Activated naive CD4-positive, alpha-beta T cell treated with anti-CD3 and anti-CD28 coated beads, Interleukin-2, amount 50 U/mL, for 72 hours (primary cell): ENCODE results near the gene SMU1. TPM values are rescaled to one million over a fixed set of nuclear protein-coding genes. Genes with fewer than 3 reads are reported as not detected.

ENCODE experiments used
- ATAC-seq, 2 donors: fragments of 150-1000 bp; cut with Tn5 transposase; 2 replicates each; pipeline ENCODE4 v1.10.0; 2021; ENCODE audit warnings: mild to moderate bottlenecking in 2 of 2, moderate library complexity in 2 of 2
- DNase-seq, 2 donors: peaks; one replicate each; pipeline ENCODE4 v3.0.0; 2021 to 2022; ENCODE audit warnings: low spot score in 2 of 2
- H3K27ac Mint-ChIP-seq, 2 donors: one replicate each; pipeline ENCODE4 v1.8.0; 2022; ENCODE audit warnings: mild to moderate bottlenecking in 2 of 2, mixed read lengths in 2 of 2
- H3K36me3 Mint-ChIP-seq, 2 donors: one replicate each; pipeline ENCODE4 v1.8.0; 2022; ENCODE audit warnings: mixed read lengths in 2 of 2
- H3K9me3 Mint-ChIP-seq, 2 donors: one replicate each; pipeline ENCODE4 v1.8.0; 2022; ENCODE audit warnings: mixed read lengths in 2 of 2
- total RNA-seq, 2 donors: library from RNA; stranded (reverse); gene quantifications; one replicate each; pipeline ENCODE4 v1.2.3, GENCODE V29; 2022

Gene SMU1
- total RNA-seq, 2 donors from 2014 or later = 26.1 to 28.9 TPM

DNA sequence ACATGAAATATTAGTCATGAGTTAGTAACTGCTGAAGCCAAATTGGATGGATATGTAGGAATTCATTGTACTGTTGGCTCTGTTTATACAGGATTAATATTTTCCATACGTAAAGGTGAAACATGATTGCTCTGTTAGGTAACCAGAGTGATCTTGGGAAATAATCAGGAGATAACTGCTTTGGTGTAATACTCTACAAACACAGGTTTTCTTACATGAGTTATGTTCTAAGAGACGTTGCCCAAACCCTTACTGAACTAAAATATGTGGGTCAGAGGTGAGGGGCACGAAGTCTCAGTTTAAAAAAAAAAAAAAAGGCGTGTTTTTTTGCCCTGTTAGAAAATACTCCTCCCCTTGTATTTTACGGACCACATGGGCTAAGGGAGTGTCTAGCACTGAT lies 43.6 kb downstream of the SMU1 start:
- DNase-seq = no peak
- Mint-ChIP-seq H3K36me3 (peaks cover 37 to 48% of the 10 kb centered on the region in 2 donors), H3K9me3 (no peaks in the 10 kb centered on the region), H3K27ac (peak overlapping the region in 1 of 2 donors; percentile 11)
- ATAC-seq = no peak

DNA sequence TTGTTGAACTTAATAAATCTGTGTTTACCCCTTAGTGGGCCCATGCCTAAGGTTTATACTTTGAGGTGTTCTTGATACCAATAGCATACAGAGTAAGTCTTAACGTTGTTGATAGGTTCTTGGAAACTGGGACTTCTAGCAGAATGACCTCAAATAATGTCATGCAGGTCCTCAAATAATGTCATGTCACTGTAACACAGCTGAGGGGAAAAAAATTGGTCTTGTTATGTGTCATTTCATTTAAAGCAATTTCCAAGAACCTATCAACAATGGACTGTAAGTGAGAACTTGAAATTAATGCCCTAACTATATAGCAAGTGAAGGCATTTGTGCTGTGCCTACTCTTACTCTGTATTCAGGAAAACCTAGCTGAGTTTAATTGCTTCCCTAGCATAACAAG lies 44.2 kb downstream of the SMU1 start:
- Mint-ChIP-seq H3K9me3 (no peaks in the 10 kb centered on the region), H3K36me3 (peaks cover 37 to 53% of the 10 kb centered on the region in 2 donors), H3K27ac (peak overlapping the region in 1 of 2 donors; percentile 11)
- DNase-seq (no peak), ATAC-seq (no peak)

DNA sequence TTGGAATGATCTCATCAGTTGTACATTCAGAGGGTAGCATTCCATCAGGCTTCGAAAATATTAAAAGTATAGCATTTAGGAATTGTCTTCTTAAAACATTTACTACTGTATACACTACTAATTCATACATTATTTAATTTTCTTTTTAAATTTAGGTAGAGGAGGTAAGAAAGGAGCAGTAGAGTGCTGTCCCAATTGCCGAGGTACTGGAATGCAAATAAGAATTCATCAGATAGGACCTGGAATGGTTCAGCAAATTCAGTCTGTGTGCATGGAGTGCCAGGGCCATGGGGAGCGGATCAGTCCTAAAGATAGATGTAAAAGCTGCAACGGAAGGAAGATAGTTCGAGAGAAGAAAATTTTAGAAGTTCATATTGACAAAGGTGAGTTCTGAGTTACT lies 46.2 kb downstream of the SMU1 start:
- ATAC-seq (no peak), DNase-seq (no peak)
- no peaks in the 10 kb centered on the region for H3K9me3 Mint-ChIP-seq
- H3K27ac Mint-ChIP-seq = peak overlapping the region in 1 of 2 donors; percentile 4
- peaks cover 42 to 58% of the 10 kb centered on the region in 2 donors for H3K36me3 Mint-ChIP-seq

DNA sequence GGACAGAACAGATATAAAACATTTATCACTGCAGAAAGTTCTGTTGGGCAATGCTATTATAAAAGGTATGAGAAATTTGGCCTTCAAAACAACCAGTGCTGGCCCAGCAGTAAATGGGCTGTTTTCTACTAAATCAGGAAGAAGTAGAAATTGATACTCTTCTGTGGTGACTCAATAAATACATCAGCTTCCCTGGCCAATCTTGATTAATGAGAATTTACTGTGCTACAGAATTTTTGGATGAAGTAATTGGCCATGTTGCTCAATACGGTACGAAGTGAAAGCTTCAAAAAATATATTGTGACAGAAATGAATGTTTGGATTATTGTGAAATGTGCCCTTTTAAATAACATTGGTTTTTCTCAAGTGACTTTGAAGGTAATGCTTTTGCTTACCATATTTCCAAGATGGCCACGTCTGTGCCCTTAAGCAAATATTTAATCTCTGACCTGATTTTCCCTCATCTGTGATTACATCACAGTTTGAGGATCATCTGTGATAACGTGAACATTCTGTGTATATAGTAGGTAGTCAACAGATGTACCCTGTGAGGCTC lies 47.2 kb downstream of the SMU1 start:
- Mint-ChIP-seq H3K36me3 (peaks cover 46 to 52% of the 10 kb centered on the region in 2 donors), H3K9me3 (no peaks in the 10 kb centered on the region), H3K27ac (peak overlapping the region; percentile 60)
- DNase-seq (no peak), ATAC-seq (no peak)

DNA sequence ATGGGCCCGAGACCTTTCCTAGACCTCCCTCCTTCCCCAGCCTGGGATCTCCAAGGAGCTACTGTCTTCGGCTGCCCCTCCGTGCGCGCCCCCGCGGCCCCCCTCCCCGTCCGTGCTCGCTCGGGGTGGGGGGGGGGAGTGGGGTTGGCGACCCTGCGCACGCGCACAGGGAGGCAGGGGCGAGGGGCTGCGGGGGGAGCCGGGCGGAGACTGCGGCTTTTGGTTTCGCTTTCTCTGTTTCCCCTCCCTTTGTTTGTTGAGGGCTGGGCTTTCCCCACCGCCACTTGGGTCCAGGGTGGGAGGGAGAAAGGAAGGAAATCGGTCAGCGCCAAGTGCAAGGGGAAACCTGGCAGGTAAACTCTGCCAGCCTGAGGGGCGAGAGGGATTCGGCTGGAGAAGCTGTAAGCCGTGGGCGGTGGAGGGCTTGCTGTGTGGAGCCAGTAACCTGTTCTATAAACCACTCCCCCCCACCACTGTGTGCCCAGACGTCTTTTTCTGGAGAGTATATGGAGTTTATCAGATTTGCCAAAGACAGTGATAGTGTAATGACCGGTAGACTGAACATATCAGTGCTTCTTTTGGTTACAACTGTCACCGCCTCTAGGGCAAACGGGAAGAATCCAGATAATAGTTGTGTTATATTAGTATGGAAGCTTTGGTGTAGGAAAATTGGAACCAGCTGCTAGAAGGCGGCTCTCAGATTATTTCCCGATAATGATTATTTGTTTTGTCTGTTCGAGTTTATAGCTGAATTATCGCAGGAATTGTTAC lies 50.7 kb downstream of the SMU1 start:
- peaks cover 40 to 54% of the 10 kb centered on the region in 2 donors for H3K36me3 Mint-ChIP-seq
- peak overlapping the region; percentile 80 to 90 for H3K27ac Mint-ChIP-seq
- H3K9me3 Mint-ChIP-seq = no peaks in the 10 kb centered on the region
- peak; percentile 73 to 90 for DNase-seq
- ATAC-seq = peak; percentile 67 to 70

DNA sequence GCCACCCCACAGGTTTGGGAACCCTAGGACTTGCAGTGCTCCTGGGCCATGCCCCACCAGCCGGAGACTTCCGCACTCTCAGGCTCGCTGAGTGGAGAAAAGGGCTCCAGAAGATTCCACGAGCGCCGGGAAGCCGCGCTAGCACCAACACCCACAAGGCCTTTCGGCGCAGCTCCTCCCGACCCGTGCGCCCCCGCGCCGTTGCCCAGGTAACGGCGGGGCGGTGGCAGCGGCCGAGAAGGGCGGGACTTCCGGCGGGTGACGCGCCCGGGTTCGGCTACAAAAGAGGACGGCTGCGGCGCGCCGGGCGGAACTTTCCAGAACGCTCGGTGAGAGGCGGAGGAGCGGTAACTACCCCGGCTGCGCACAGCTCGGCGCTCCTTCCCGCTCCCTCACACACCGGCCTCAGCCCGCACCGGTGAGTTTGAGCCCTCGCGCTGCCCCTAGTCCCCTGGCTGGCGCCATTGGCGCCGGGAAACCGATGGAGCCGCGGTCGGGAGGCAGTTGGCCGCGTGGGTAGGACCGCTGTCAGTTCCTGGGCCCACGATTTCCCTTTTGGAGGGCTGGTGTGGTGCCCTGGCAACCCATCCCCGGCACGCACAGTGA lies 51.4 kb downstream of the SMU1 start, which contains the start of gene DNAJA1:
Gene DNAJA1, plus strand, starts transcription at position 308 of the 606 bp plus-strand sequence. CDS start 1,212 bp downstream, outside the sequence.
- H3K36me3 Mint-ChIP-seq = peaks cover 40 to 47% of the 10 kb centered on the region in 2 donors
- ATAC-seq = peak; percentile 87 to 89
- H3K27ac Mint-ChIP-seq = peak within 1 kb of the TSS; percentile 80 to 90
- peak; percentile 97 to 98 for DNase-seq
- no peaks in the 10 kb centered on the region for H3K9me3 Mint-ChIP-seq

DNA sequence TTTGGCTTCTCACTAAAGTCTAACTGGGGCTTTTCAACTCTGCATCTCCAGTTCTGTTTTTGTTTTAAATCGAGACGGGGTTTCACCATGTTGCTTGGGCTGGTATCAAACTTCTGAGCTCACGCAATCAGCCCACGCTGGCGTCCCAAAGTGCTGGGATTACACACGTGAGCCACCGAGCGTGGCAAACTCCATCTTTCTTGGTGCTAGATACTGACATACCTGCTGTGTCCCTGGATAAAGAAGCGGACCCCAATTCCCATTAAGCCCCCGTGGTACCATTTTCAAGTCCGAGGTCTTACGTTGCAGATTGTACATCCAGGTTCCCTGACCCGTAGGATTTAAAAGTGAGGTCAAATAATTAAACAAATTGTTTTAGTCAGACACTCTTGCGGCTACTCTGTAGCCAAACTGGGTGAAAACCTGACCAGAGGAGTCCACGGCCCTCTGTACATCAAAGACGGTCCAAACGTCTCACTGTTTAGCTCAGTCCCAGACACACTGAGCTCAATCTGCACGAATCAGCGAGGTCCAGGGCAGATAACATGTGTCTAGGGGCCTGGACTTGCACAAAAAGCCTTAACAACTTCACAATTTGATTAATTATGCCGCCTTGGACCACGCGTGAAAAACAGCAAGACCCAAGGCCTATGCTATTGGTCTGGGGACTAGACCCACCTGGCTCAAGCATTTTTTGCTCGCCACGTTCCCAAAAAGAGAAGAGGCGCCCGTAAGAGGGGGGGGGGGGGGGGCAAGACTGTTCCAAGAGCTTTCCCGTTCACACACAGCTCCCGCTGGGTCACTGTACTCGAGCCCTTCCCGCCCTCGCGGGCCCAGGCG lies 52.1 kb downstream of the SMU1 start:
- peaks cover 34 to 40% of the 10 kb centered on the region in 2 donors for H3K36me3 Mint-ChIP-seq
- H3K27ac Mint-ChIP-seq = peak overlapping the region; percentile 80 to 90
- DNase-seq = peak in 1 of 2 donors; percentile 14
- ATAC-seq = no peak
- no peaks in the 10 kb centered on the region for H3K9me3 Mint-ChIP-seq

DNA sequence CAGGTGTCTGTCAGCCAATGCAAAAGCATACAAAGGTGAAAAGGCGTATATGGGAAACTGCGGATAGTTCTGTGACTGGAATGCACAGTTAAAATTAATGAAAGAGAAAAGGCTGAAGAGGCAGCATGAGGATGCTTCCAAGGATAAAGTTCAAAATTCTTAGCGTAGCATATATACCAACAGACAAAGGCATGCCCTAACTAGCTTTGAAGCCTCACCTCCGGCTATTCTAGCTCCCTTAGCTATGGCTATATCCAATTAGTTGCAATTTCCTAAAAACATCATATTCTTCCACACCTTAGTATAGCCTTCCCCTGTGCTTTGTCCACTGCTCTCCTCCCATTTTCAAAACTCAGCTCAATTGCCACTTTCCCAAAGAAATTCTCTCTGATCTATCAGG lies 52.8 kb downstream of the SMU1 start:
- ATAC-seq (no peak), DNase-seq (no peak)
- Mint-ChIP-seq H3K9me3 (no peaks in the 10 kb centered on the region), H3K36me3 (peaks cover 28 to 39% of the 10 kb centered on the region in 2 donors), H3K27ac (peak overlapping the region; percentile 80 to 90)

DNA sequence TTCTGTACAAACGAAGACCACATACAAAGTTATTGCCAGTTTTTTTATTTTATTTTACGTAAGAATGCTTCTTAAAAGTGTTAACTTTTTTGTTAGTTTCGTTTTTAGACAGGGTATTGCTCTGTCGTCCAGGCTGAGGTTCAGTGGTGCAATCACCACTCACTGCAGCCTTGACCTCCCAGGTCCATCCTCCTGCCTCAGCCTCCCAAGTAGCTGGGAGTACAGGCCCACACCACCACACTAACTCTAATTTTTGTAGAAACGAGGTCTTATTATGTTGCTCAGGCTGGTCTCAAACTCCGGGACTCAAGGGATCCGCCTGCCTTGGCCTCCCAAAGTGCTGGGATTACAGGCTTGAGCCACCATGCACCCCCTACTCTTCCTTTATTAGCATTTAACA lies 53.7 kb downstream of the SMU1 start:
- Mint-ChIP-seq H3K27ac (peak overlapping the region in 1 of 2 donors; percentile 90), H3K9me3 (no peaks in the 10 kb centered on the region), H3K36me3 (peaks cover 25 to 33% of the 10 kb centered on the region in 2 donors)
- DNase-seq = no peak
- no peak for ATAC-seq

DNA sequence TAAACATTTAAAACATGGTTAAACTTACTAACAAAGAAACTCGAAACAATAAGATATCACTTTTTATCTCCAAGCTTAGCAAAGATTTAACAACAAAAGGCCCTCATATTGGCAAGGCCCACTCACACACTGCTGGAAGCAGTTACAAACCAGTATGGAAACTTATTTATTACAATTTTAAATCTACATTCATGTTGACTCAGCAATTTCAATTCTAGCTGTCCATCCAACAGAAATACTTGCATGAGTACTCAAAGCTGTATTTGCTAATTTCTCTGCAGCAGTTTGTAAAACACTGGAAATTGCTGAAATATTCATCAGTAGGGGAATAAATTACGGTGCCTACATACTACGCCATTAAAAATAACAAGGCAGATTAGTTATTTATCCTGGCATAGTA lies 54.2 kb downstream of the SMU1 start:
- no peaks in the 10 kb centered on the region for H3K9me3 Mint-ChIP-seq
- no peak for DNase-seq
- no peak for ATAC-seq
- peaks cover 25 to 30% of the 10 kb centered on the region in 2 donors for H3K36me3 Mint-ChIP-seq
- no peak overlapping the region for H3K27ac Mint-ChIP-seq

DNA sequence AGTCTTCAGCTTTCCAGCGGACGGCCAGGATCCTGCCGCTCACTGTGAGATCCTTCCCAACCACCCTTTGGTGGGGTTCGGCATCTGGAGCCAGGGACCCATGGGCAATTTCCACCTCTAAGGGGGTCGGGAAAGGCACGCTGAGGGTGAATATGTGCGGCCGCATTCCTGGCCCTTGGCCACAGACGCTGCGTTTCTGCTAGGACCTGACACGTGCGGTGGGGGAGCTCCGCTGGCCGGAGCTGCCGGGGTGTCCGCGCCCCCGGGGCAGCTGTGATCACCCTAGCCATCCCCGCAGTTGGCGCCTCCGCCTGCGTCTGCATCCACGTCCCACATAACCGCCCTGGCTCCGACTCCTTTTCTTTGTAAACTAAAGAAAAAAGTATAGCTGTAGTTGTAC lies 56.7 kb downstream of the SMU1 start:
- Mint-ChIP-seq H3K36me3 (peaks cover 10 to 14% of the 10 kb centered on the region in 2 donors), H3K27ac (no peak overlapping the region), H3K9me3 (no peaks in the 10 kb centered on the region)
- ATAC-seq (no peak), DNase-seq (no peak)

DNA sequence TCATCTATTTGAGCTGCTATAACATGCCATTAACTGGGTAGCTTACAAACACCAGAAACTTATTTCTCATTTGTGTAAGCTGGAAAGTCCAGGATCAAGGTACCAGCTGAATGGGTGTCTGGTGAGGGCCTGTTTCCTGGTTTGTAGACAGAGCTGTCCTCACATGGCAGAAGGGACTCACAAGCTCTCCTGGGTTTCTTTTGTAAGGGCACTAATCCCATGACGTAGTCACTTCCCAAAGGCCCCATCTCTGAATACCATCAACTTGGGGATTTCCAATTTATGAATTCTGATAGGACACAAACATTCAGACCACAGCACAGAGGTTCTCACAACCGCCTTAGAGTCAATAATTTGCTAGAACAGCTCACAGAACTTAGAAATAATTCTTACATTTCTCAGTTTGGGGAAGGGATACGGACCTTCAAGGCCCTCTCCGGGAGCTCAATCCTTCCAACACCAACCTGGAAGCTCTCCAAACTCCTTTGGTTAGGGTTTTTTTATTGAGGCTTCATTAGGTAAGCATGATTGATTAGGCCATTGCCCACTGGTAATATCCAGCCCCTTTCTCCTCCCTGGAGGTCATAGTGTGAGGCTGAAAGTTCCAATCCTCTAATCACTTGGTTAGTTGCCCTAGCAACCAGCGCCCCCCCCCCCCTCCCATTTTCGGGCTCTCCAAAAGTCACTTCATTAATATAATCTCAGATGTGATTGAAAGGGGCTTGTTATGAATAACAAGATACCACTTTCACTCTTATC lies 59.0 kb downstream of the SMU1 start:
- H3K36me3 Mint-ChIP-seq = peaks cover 0 to 8% of the 10 kb centered on the region in 2 donors
- peak overlapping the region in 1 of 2 donors; percentile 68 for H3K27ac Mint-ChIP-seq
- H3K9me3 Mint-ChIP-seq = no peaks in the 10 kb centered on the region
- DNase-seq (no peak), ATAC-seq (no peak)

DNA sequence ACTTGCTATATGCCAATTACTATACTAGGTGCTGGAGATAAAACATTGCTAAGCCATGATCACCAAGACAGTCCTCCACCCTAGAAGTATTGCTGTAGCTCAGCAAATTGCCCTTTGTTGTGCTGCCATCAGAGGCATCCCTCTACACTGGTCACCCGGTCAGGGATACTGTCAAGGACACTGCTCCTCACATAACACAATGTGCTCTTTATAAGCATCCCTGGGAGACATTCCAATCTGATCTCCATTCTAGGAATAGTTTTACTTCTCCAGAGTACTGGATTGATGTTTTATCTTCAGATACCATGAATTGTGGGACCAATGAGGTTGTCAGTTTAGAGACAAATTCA lies 61.8 kb downstream of the SMU1 start:
- no peaks in the 10 kb centered on the region for H3K36me3 Mint-ChIP-seq
- H3K9me3 Mint-ChIP-seq = no peaks in the 10 kb centered on the region
- no peak for DNase-seq
- no peak for ATAC-seq
- no peak overlapping the region for H3K27ac Mint-ChIP-seq

DNA sequence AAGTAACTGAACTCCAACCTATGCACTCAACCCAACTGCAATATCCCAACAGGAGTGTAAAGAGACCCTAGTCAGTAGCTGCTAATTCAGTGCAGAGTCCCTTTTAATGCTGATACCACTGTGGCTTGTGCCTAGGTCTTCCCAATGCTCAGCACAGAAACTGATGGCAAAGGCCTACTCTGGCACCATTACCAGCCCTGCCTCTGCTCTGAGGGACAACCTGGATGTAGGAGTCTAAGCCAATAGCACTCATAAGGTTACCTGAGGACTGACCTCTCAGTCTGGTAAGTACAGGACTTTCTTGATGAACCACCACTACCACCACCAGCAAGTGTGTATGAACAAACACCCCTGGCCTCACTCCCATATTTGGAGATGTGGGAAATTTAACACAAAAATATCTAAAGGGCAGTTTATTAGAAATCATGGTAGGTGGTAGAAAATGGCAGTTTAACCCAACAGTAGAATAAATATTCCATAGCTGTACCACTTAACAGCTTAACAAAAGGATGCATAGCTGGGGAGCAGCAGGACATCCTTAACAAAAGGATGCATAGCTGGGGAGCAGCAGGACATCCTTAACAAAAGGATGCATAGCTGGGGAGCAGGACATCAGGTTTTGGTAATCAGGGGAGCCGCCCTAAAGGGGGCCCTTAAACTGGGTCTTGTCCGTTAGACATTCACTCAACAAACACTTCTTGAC lies 62.4 kb downstream of the SMU1 start:
- no peak for ATAC-seq
- no peaks in the 10 kb centered on the region for H3K9me3 Mint-ChIP-seq
- DNase-seq = no peak
- no peak overlapping the region for H3K27ac Mint-ChIP-seq
- H3K36me3 Mint-ChIP-seq = no peaks in the 10 kb centered on the region

DNA sequence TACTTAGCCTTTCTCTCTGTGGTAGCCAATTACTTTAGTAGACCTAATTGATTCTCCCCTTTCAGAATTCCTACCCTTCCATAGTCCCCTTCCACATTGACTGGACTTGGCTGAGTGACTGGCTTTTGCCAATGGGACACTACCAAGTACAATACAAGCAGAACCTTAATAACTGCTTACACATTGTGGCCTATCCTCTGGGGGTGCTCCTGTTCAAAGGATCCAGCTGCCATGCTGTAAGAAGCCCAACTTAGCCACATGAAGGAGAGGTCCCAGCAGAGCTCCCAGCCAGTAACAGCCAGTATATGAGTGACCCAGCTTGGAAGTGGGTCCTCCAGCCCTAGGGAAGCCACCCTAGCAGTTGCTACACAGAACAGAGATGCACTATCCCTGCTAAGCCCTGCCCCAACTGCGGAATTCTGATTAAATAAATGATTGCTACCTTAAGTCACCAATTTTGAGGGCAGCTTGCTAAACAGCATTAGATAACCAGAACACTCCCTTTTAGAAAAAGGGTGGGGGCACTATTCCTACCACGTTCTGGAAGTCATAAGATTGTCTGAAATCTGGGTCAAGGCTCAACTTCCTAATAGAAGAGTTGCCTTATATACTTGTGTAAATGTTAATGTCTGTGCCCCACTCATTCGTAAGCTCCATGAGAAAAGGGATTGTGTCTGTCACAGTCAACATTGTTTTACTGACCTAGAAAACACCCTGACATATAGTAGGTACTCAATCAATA lies 64.0 kb downstream of the SMU1 start:
- Mint-ChIP-seq H3K9me3 (no peaks in the 10 kb centered on the region), H3K36me3 (no peaks in the 10 kb centered on the region), H3K27ac (no peak overlapping the region)
- ATAC-seq (no peak), DNase-seq (no peak)
